ENCODE measurements around the gene MYH7.

The MYH7 gene

GRCh38 chr14:23382731-23383440 is 52.6 kb downstream of the MYH7 start:
- FAIRE-seq (no peak), DNase-seq (ENCODE audit: insufficient read length, low spot score) (no peak)
- TF ChIP-seq POLR2A (IDR thresholded peaks at IDR 0.05; ENCODE audit: low read depth, low read length) (no peak), PAX5 (IDR thresholded peaks at IDR 0.05; ENCODE audit: insufficient read depth, low read length, severe bottlenecking) (no peak)

- DNase-seq (ENCODE audit: insufficient read length, low spot score) = no peak
- TF ChIP-seq POLR2AphosphoS5 (IDR thresholded peaks at IDR 0.05; ENCODE audit: low read depth, low read length) = no peak
- TF ChIP-seq POLR2A (IDR thresholded peaks at IDR 0.05; ENCODE audit: low read depth, low read length) = no peak
- FAIRE-seq = no peak
These were observed 53.2 kb downstream of the MYH7 start for GRCh38 chr14:23382276-23382675.

- no peak for TF ChIP-seq POLR2AphosphoS5 (IDR thresholded peaks at IDR 0.05; ENCODE audit: low read depth, low read length)
- no peak for TF ChIP-seq PAX5 (IDR thresholded peaks at IDR 0.05; ENCODE audit: insufficient read depth, low read length, severe bottlenecking)
- TF ChIP-seq SPI1 (IDR thresholded peaks at IDR 0.05; ENCODE audit: low read depth, low read length) = no peak
- TF ChIP-seq TAF1 (IDR thresholded peaks at IDR 0.05; ENCODE audit: low read depth, low read length) = no peak
- no peak for TF ChIP-seq POU2F2 (IDR thresholded peaks at IDR 0.05; ENCODE audit: low read depth, low read length)
- TF ChIP-seq POLR2A (IDR thresholded peaks at IDR 0.05; ENCODE audit: low read depth, low read length) = no peak
- FAIRE-seq (no peak), DNase-seq (ENCODE audit: insufficient read length, low spot score) (no peak)
These were observed 53.6 kb downstream of the MYH7 start for GRCh38 chr14:23381871-23382270.

DNA sequence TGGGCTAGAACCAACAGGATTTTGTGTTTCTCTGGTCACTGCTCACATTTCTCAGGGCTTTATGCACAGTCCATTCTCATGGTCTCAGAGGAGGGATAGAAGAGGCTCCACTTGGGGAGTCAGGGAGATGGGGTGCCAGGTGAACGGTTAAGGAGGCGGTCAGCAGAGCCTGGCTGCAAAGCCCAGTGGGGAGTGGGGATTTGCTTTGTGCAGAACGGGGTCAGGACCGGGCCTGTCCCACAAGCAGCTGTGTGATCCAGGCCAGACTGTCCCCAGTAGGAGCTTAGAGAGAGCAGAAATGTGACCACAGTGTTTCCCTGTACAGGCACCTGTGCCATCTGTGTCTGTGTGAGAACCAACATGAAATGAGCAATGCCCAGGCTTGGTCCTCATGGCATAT is 54.5 kb downstream of the MYH7 start:
- TF ChIP-seq POU2F2 (IDR thresholded peaks at IDR 0.05; ENCODE audit: low read depth, low read length) = no peak
- no peak for TF ChIP-seq PAX5 (IDR thresholded peaks at IDR 0.05; ENCODE audit: insufficient read depth, low read length, severe bottlenecking)
- TF ChIP-seq SPI1 (IDR thresholded peaks at IDR 0.05; ENCODE audit: low read depth, low read length) = no peak
- TF ChIP-seq TAF1 (IDR thresholded peaks at IDR 0.05; ENCODE audit: low read depth, low read length) = no peak
- TF ChIP-seq POLR2AphosphoS5 (IDR thresholded peaks at IDR 0.05; ENCODE audit: low read depth, low read length) = no peak
- no peak for TF ChIP-seq POLR2A (IDR thresholded peaks at IDR 0.05; ENCODE audit: low read depth, low read length)
- FAIRE-seq = no peak
- no peak for DNase-seq (ENCODE audit: insufficient read length, low spot score)

DNA sequence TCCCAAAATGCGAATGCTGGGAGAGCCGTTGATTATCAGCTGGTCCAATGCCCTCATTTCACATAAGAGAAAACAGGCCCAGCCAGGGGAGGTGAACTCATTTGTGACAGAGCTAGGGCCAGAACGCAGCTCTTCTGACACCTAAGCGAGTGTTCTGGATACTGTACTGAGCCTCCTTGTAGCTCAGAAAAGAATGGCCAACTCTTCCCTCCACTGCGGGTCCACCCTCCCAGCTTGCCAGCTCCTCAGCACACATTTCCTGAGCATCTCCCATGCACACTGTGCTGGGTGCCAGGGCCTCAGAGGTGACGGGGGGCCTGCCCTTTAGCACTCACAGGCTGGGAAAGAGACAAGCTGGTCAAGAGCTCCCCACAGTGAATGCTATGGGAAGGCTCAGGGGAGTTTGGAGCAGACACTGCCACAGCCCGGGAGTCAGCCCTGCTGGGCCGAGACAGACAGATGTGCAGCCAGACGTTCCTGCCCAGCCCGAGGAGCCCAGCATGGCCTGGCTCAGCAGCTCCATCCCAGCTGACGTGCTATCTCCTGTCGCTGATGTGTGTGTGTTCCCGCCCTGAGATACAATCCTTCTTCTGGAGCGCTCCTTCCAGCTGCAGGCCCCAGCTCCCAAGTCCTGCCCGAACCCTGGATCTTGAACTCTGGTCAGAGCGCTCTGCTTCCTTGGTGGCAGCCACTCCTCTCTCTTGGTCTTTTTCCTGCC is 55.1 kb downstream of the MYH7 start:
- FAIRE-seq = no peak
- DNase-seq (ENCODE audit: insufficient read length, low spot score) = no peak
- TF ChIP-seq POLR2AphosphoS5 (IDR thresholded peaks at IDR 0.05; ENCODE audit: low read depth, low read length) (no peak), POU2F2 (IDR thresholded peaks at IDR 0.05; ENCODE audit: low read depth, low read length) (no peak), SPI1 (IDR thresholded peaks at IDR 0.05; ENCODE audit: low read depth, low read length) (no peak), TAF1 (IDR thresholded peaks at IDR 0.05; ENCODE audit: low read depth, low read length) (no peak), PAX5 (IDR thresholded peaks at IDR 0.05; ENCODE audit: insufficient read depth, low read length, severe bottlenecking) (no peak), POLR2A (IDR thresholded peaks at IDR 0.05; ENCODE audit: low read depth, low read length) (no peak)

DNA sequence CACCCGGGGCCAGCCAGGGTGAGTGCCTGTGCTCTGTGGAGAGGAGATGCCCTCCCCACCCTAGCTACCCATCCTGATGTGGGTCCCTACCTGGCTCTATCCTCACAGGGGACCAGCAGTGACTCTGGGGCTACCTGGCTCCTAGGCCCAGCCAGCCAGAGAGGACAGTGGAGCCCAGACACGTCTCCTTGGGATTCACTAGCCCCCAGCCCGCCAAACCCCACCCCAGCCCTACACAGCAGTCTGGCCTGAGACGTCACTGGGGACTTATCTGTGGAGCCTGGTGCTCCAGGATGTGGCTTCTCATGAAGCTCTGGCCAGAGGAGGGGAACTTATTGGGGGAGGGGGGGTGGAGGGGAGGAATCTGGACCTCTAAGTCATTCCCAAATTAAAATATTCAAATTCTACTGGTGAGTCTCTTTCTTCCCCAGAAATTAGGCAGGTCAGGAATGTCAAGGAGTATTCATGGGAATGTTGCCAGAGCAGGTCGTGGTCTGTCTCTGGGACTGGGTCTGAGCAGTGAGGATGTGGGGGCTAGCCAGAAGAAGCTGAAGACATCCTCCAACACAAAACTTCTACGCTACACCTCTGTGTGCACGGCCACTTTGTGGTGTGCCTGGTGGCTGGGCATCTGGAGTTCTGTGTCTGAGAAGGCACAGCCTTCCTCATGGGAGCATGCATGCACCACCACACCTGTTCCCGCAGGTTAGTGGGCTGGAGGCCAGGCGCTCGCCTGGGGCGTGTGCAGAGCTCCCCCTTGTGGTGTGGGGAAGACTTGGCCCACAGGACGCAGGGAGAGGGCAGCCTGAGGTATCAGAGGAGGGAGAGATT is 55.9 kb downstream of the MYH7 start:
- FAIRE-seq = peak; percentile 70
- peak; percentile 84 for DNase-seq (ENCODE audit: insufficient read length, low spot score)
- TF ChIP-seq PAX5 (IDR thresholded peaks at IDR 0.05; ENCODE audit: insufficient read depth, low read length, severe bottlenecking) (no peak), TAF1 (IDR thresholded peaks at IDR 0.05; ENCODE audit: low read depth, low read length) (no peak), POLR2AphosphoS5 (IDR thresholded peaks at IDR 0.05; ENCODE audit: low read depth, low read length) (no peak), POLR2A (IDR thresholded peaks at IDR 0.05; ENCODE audit: low read depth, low read length) (no peak), SPI1 (IDR thresholded peaks at IDR 0.05; ENCODE audit: low read depth, low read length) (no peak), POU2F2 (IDR thresholded peaks at IDR 0.05; ENCODE audit: low read depth, low read length) (no peak)

DNA sequence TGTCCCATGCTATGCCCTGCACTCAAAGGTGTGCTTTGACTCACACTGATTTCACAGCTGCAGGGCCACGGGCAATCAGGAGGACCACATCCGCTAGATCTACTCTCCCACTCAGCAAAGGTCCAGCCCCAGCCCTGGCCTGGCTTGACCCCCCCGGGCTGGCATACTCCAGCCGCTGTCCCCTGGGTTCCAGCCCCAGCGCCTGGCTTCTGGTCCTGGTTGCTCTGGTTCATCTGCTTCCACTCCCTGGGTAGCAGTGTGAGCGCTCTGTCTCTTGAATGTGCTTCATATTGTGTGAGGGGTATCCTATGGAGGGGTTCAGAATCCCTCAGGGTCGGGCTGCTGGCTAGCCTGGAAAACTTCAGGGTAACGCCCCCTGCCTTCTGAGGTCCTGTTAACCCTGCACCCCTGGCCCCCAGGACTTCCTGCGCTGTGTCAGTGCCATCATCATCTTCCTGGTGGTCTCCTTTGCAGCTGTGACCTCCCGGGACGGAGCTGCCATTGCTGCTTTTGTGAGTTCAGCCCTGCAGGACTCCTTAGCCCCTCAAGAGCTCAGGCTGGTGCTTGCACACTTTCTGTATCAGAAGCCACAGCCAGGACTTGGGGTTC is 56.7 kb downstream of the MYH7 start:
- no peak for DNase-seq (ENCODE audit: insufficient read length, low spot score)
- no peak for FAIRE-seq
- TF ChIP-seq TAF1 (IDR thresholded peaks at IDR 0.05; ENCODE audit: low read depth, low read length) = no peak
- TF ChIP-seq POLR2AphosphoS5 (IDR thresholded peaks at IDR 0.05; ENCODE audit: low read depth, low read length) = no peak
- no peak for TF ChIP-seq POU2F2 (IDR thresholded peaks at IDR 0.05; ENCODE audit: low read depth, low read length)
- TF ChIP-seq POLR2A (IDR thresholded peaks at IDR 0.05; ENCODE audit: low read depth, low read length) = no peak
- no peak for TF ChIP-seq SPI1 (IDR thresholded peaks at IDR 0.05; ENCODE audit: low read depth, low read length)
- no peak for TF ChIP-seq PAX5 (IDR thresholded peaks at IDR 0.05; ENCODE audit: insufficient read depth, low read length, severe bottlenecking)

DNA sequence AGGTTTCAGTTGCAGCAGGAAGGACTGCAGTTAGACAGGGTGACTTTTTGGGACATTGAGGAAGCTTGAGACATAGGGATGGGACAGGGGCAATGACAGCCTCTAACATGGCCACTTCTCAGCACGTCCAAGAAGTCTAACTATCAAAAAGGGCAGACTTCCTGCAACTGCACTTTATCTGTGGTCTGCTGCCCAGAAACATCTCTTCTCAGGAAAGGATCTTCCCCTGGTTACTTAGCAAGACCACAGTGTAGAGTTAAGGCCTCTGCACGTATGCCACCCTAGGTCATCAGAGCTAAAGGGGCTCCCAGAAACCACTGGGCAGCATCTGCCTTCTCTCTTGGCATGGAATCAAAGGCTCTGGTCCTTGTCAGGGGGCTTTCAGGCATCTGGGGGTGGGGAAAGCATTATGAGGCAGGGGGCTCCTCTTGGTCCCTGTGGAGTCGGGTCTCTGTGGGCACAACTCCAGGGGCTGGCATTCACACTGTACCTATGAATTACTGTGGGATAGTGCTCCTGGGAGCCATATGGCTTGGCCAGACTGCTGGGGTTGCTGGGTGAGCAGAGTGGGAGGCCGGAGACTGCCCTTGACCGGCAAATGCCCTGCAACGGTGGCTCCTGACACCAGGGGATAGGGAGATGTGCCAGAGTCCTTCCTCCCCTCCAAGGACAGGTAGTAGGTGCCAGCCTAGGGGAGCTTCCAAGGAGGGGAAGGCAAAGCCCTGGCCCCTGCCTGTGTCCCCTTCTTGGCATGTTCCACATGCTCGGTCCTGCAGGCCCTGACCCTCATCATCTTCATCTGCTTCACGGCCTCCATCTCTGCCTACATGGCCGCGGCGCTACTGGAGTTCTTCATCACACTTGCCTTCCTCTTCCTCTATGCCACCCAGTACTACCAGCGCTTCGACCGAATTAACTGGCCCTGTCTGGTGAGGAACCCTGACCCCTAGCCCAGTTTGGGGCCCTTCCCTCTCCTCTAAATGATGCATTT is 57.6 kb downstream of the MYH7 start:
- FAIRE-seq = no peak
- no peak for TF ChIP-seq SPI1 (IDR thresholded peaks at IDR 0.05; ENCODE audit: low read depth, low read length)
- no peak for TF ChIP-seq PAX5 (IDR thresholded peaks at IDR 0.05; ENCODE audit: insufficient read depth, low read length, severe bottlenecking)
- no peak for TF ChIP-seq POLR2A (IDR thresholded peaks at IDR 0.05; ENCODE audit: low read depth, low read length)
- no peak for TF ChIP-seq POU2F2 (IDR thresholded peaks at IDR 0.05; ENCODE audit: low read depth, low read length)
- TF ChIP-seq TAF1 (IDR thresholded peaks at IDR 0.05; ENCODE audit: low read depth, low read length) = no peak
- no peak for TF ChIP-seq POLR2AphosphoS5 (IDR thresholded peaks at IDR 0.05; ENCODE audit: low read depth, low read length)
- no peak for DNase-seq (ENCODE audit: insufficient read length, low spot score)
